Activated CD4-positive, alpha-beta T cell treated with anti-CD3 and anti-CD28 coated beads, Interleukin-2, amount 50 U/mL, for 4 hours (primary cell): ENCODE measurements around the gene SYT15B.
"Not testable (repeated sequence)": the region's sequence is repeated elsewhere in the genome, so short reads cannot be mapped to it uniquely, and the experiment has no call there.

Experiments used
- DNase-seq, 2 experiments: peaks; one replicate each; pipeline ENCODE4 v3.0.0-alpha.2; 2020

Gene SYT15B

GRCh38 chr10:47763554-47764175 is at the start of gene SYT15B:
Gene SYT15B, minus strand, starts transcription at chr10:47763592. Its CDS starts 952 bp downstream, at chr10:47762640.
- not testable (repeated sequence) for DNase-seq

- not testable (repeated sequence) for DNase-seq
Observed at GRCh38 chr10:47779590-47779989, 16.2 kb upstream of the SYT15B start.

GRCh38 chr10:47775361-47776231 is 12.2 kb upstream of the SYT15B start:
- not testable (repeated sequence) for DNase-seq

- DNase-seq = not testable (repeated sequence)
Observed at GRCh38 chr10:47770745-47771144, 7.4 kb upstream of the SYT15B start.

- DNase-seq = not testable (repeated sequence)
Observed at GRCh38 chr10:47768578-47769115, 5.3 kb upstream of the SYT15B start.

- DNase-seq = not testable (repeated sequence)
Observed at GRCh38 chr10:47768085-47768484, 4.7 kb upstream of the SYT15B start.

- not testable (repeated sequence) for DNase-seq
Observed at GRCh38 chr10:47767236-47767635, 3.8 kb upstream of the SYT15B start.

- not testable (repeated sequence) for DNase-seq
Observed at GRCh38 chr10:47765232-47765631, 1.8 kb upstream of the SYT15B start.

GRCh38 chr10:47762674-47763553 is 478 bp downstream of the SYT15B start:
- DNase-seq = not testable (repeated sequence)

- not testable (repeated sequence) for DNase-seq
Observed at GRCh38 chr10:47758855-47759254, 4.5 kb downstream of the SYT15B start.

GRCh38 chr10:47756169-47756568 is 7.2 kb downstream of the SYT15B start:
- DNase-seq = not testable (repeated sequence)

- not testable (repeated sequence) for DNase-seq
Observed at GRCh38 chr10:47753871-47754270, 9.5 kb downstream of the SYT15B start.

GRCh38 chr10:47753176-47753575 is 10.2 kb downstream of the SYT15B start:
- not testable (repeated sequence) for DNase-seq

- DNase-seq = not testable (repeated sequence)
Observed at GRCh38 chr10:47751821-47752220, 11.6 kb downstream of the SYT15B start.

- DNase-seq = not testable (repeated sequence)
Observed at GRCh38 chr10:47750360-47750759, 13.0 kb downstream of the SYT15B start.

- not testable (repeated sequence) for DNase-seq
Observed at GRCh38 chr10:47746780-47747376, 16.5 kb downstream of the SYT15B start.

- DNase-seq = not testable (repeated sequence)
Observed at GRCh38 chr10:47744881-47745280, 18.5 kb downstream of the SYT15B start.

- DNase-seq = not testable (repeated sequence)
Observed at GRCh38 chr10:47743611-47744550, 19.5 kb downstream of the SYT15B start.

GRCh38 chr10:47740868-47741267 is 22.5 kb downstream of the SYT15B start:
- DNase-seq = not testable (repeated sequence)

GRCh38 chr10:47730911-47731310 is 32.5 kb downstream of the SYT15B start:
- DNase-seq = not testable (repeated sequence)

GRCh38 chr10:47725740-47726139 is 37.7 kb downstream of the SYT15B start:
- DNase-seq = not testable (repeated sequence)
